Upper lobe of left lung (tissue), 6 donors: ENCODE measurements around the gene PHACTR1. TPM values are rescaled to one million over a fixed set of nuclear protein-coding genes. Genes with fewer than 3 reads are reported as not detected.

Experiments used
- ATAC-seq, 2 donors: fragments of 200-7000 bp; cut with Tn5 transposase; one replicate each; pipeline ENCODE4 v1.9.1; 2022; ENCODE audit warnings: mild to moderate bottlenecking in 2 of 2, moderate library complexity in 2 of 2; ENCODE audit not compliant: low FRiP score in 2 of 2
- DNase-seq, 2 donors: peaks; one replicate each; pipeline ENCODE4 v3.0.0-alpha.2; 2019 to 2020
- H3K27ac ChIP-seq, 4 donors: fragments of 200-600 bp; sonication (generic); one replicate each; pipeline ENCODE4 v1.5.1; 2016 to 2019
- H3K27me3 ChIP-seq, 4 donors: fragments of 200-600 bp; sonication (generic); one replicate each; pipeline ENCODE4 v1.5.1; 2017 to 2019
- H3K36me3 ChIP-seq, 4 donors: fragments of 200-600 bp; sonication (generic); one replicate each; pipeline ENCODE4 v1.5.1; 2016 to 2019
- H3K4me1 ChIP-seq, 4 donors: fragments of 200-600 bp; sonication (generic); one replicate each; pipeline ENCODE4 v1.5.1; 2018 to 2019
- H3K4me3 ChIP-seq, 4 donors: fragments of 200-600 bp; sonication (generic); one replicate each; pipeline ENCODE4 v1.5.1; 2017 to 2019; ENCODE audit warnings: mild to moderate bottlenecking in 2 of 4, moderate library complexity in 1 of 4
- H3K9me3 ChIP-seq, 4 donors: fragments of 200-600 bp; sonication (generic); one replicate each; pipeline ENCODE4 v1.5.1; 2018 to 2019
- CTCF ChIP-seq, 6 experiments: fragments of 450-650 bp in 4 of 6; fragments of 200-600 bp in 2 of 6; sonication (generic) in 2 of 6; IDR thresholded peaks; one replicate each; pipeline ENCODE4 v1.5.1; 2016 to 2019; ENCODE audit warnings: antibody characterized with exemption in 6 of 6
- EP300 ChIP-seq, 4 donors: sonication (generic); formaldehyde crosslinking; IDR thresholded peaks; one replicate each; pipeline ENCODE4 v1.5.1; 2017; ENCODE audit warnings: antibody characterized with exemption in 4 of 4, control low read depth in 2 of 4
- POLR2A ChIP-seq, 4 donors: fragments of 450-650 bp; IDR thresholded peaks; one replicate each; pipeline ENCODE4 v1.5.1; 2016 to 2017; ENCODE audit warnings: antibody characterized with exemption in 4 of 4, mild to moderate bottlenecking in 2 of 4
- POLR2AphosphoS5 ChIP-seq, 2 donors: sonication (generic); formaldehyde crosslinking; IDR thresholded peaks; one replicate each; pipeline ENCODE4 v1.5.1; 2017; ENCODE audit warnings: antibody characterized with exemption in 2 of 2
- WGBS, 2 donors: methylation state at CpG; one replicate each; pipeline ENCODE4 v1.1.5; 2017 to 2018; 5-methylcytosine and 5-hydroxymethylcytosine counted together
- total RNA-seq, 6 donors: library from RNA; depleted of rRNA in 4 of 6; stranded (reverse); fragments of >200 nt in 4 of 6; gene quantifications; one replicate each; pipeline versions ENCODE4 v1.1.0 to v1.2.1, GENCODE V29; 2016 to 2021
- donor health status: DM: no; HTN: no; CAD: no; lungs with moderate emphysema.
- donor health status: DM: no; HTN: yes; CAD: no; lungs with severe emphysema.

Gene PHACTR1
- total RNA-seq, 6 donors from 2014 or later, result 63.2 to 121 (median 90.9) TPM

DNA sequence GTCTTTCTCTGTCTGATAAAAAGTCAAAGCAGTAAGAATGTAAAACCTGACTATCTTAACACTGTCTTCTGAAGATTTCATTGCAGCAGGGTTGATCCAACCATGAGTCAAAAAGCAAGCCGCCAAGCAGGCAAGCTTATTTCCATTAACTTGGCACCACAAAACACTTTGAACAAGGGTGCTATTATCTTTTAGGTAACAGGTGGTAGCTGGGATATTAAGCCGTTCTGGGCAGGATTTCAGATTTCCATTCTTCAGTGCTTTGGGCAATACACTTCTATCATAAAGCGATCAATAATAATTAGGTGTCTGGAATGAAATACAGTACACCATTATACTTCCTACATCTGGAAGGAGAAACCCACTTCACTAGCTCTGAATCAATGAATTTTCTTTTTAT lies 429.9 kb downstream of the PHACTR1 start:
- no peak overlapping the region for H3K4me3 ChIP-seq
- DNase-seq, result no peak
- peaks cover 0 to 6% (median 0%) of the 10 kb centered on the region in 4 donors for H3K4me1 ChIP-seq
- H3K36me3 ChIP-seq, result no peaks in the 10 kb centered on the region
- no peak for ATAC-seq
- WGBS, 2 donors, result 91 to 92% methylated on average over 3 of the region's 3 CpGs
- H3K27me3 ChIP-seq, result no peaks in the 10 kb centered on the region
- TF ChIP-seq CTCF (IDR thresholded peaks at IDR 0.05), result no peak
- no peak for TF ChIP-seq POLR2A (IDR thresholded peaks at IDR 0.05)
- no peak for TF ChIP-seq EP300 (IDR thresholded peaks at IDR 0.05)
- TF ChIP-seq POLR2AphosphoS5 (IDR thresholded peaks at IDR 0.05), result no peak
- no peak overlapping the region for H3K27ac ChIP-seq
- H3K9me3 ChIP-seq, result no peaks in the 10 kb centered on the region

DNA sequence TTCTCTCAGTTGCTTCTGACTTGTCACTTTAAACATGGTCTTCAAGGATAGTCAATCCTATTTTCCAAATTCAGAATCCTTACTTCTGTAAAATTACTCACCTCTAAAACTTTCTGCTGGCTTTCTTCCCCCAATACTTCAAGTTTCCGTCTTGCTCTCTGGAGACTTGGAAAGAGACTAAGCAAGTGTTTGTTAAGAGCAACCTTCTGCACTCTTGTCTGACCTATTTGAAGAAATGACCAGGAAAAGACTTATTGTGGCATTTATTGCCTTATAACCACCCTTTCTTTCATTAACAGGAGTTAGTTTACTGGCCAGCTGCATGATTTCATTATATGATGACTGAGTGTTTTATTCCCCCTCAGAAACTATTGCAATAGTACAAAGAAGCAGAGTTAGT lies 430.8 kb downstream of the PHACTR1 start:
- DNase-seq (no peak), ATAC-seq (no peak)
- Histone ChIP-seq H3K4me1 (peaks cover 0 to 6% (median 0%) of the 10 kb centered on the region in 4 donors), H3K27me3 (no peaks in the 10 kb centered on the region), H3K27ac (no peak overlapping the region), H3K4me3 (no peak overlapping the region), H3K36me3 (no peaks in the 10 kb centered on the region), H3K9me3 (no peaks in the 10 kb centered on the region)
- WGBS, 2 donors, result 62 to 67% methylated on average over 1 of the region's 1 CpG
- TF ChIP-seq CTCF (IDR thresholded peaks at IDR 0.05) (no peak), POLR2AphosphoS5 (IDR thresholded peaks at IDR 0.05) (no peak), POLR2A (IDR thresholded peaks at IDR 0.05) (no peak), EP300 (IDR thresholded peaks at IDR 0.05) (no peak)

GRCh38 chr6:13147782-13148181 lies 431.2 kb downstream of the PHACTR1 start:
- Histone ChIP-seq H3K27ac (no peak overlapping the region), H3K4me3 (no peak overlapping the region), H3K27me3 (no peaks in the 10 kb centered on the region), H3K9me3 (no peaks in the 10 kb centered on the region), H3K4me1 (peaks cover 0 to 6% (median 0%) of the 10 kb centered on the region in 4 donors), H3K36me3 (no peaks in the 10 kb centered on the region)
- 78 to 80% methylated on average over 2 of the region's 2 CpGs for WGBS, 2 donors
- no peak for DNase-seq
- no peak for ATAC-seq
- no peak for TF ChIP-seq POLR2AphosphoS5 (IDR thresholded peaks at IDR 0.05)
- TF ChIP-seq CTCF (IDR thresholded peaks at IDR 0.05), result no peak
- no peak for TF ChIP-seq POLR2A (IDR thresholded peaks at IDR 0.05)
- TF ChIP-seq EP300 (IDR thresholded peaks at IDR 0.05), result no peak

GRCh38 chr6:13152764-13153163 lies 436.2 kb downstream of the PHACTR1 start:
- ATAC-seq, result no peak

More at GRCh38 chr6:13152764-13153163, 436.2 kb downstream of the PHACTR1 start:
- no peaks in the 10 kb centered on the region for H3K36me3 ChIP-seq
- no peak overlapping the region for H3K4me3 ChIP-seq
- H3K27me3 ChIP-seq, result no peaks in the 10 kb centered on the region
- DNase-seq, result no peak
- no peaks in the 10 kb centered on the region for H3K4me1 ChIP-seq
- WGBS, 2 donors, result 87 to 94% methylated on average over 4 of the region's 4 CpGs
- no peak for TF ChIP-seq POLR2AphosphoS5 (IDR thresholded peaks at IDR 0.05)
- TF ChIP-seq EP300 (IDR thresholded peaks at IDR 0.05), result no peak
- TF ChIP-seq CTCF (IDR thresholded peaks at IDR 0.05), result no peak
- TF ChIP-seq POLR2A (IDR thresholded peaks at IDR 0.05), result no peak
- no peaks in the 10 kb centered on the region for H3K9me3 ChIP-seq
- no peak overlapping the region for H3K27ac ChIP-seq
